H9 (cell line): Measurements from ENCODE around the gene HMGXB4. TPM values are rescaled to one million over a fixed set of nuclear protein-coding genes. Genes with fewer than 3 reads are reported as not detected.

Experiments used
- DNase-seq: peaks from one replicate; pipeline ENCODE4 v3.0.0-alpha.2; 2017
- H2AFZ ChIP-seq: one replicate; pipeline ENCODE4 v1.6.1; 2013; ENCODE audit warnings: mild to moderate bottlenecking, low read length, control low read depth, moderate library complexity
- H2AK5ac ChIP-seq: 2 replicates; pipeline ENCODE4 v1.6.1; 2013; ENCODE audit warnings: low read length, control low read depth, mixed read lengths; ENCODE audit not compliant: insufficient read length
- H2BK120ac ChIP-seq: one replicate; pipeline ENCODE4 v1.6.1; 2013; ENCODE audit warnings: low read depth, mild to moderate bottlenecking, low read length, control low read depth, inconsistent platforms; ENCODE audit not compliant: poor library complexity, severe bottlenecking
- H2BK12ac ChIP-seq: 2 replicates; pipeline ENCODE4 v1.6.1; 2013; ENCODE audit warnings: low read length, control low read depth, mixed read lengths, low read depth; ENCODE audit not compliant: insufficient read length
- H2BK15ac ChIP-seq: 2 replicates; pipeline ENCODE4 v1.6.1; 2013; ENCODE audit warnings: low read depth, low read length, control low read depth
- H2BK20ac ChIP-seq: one replicate; pipeline ENCODE4 v1.6.1; 2013; ENCODE audit warnings: low read depth, mild to moderate bottlenecking, low read length, control low read depth, inconsistent platforms; ENCODE audit not compliant: poor library complexity, severe bottlenecking
- H2BK5ac ChIP-seq: 2 replicates; pipeline ENCODE4 v1.6.1; 2013; ENCODE audit warnings: low read length, control low read depth, mixed read lengths; ENCODE audit not compliant: insufficient read length
- H3K14ac ChIP-seq: 2 replicates; pipeline ENCODE4 v1.6.1; 2013; ENCODE audit warnings: low read length, control low read depth; ENCODE audit not compliant: insufficient read depth
- H3K18ac ChIP-seq: 2 replicates; pipeline ENCODE4 v1.6.1; 2013; ENCODE audit warnings: low read depth, mild to moderate bottlenecking, mixed read lengths, low read length, control low read depth; ENCODE audit not compliant: insufficient read length
- H3K23ac ChIP-seq: 2 replicates; pipeline ENCODE4 v1.6.1; 2013; ENCODE audit warnings: low read length, control low read depth, mixed read lengths, low read depth; ENCODE audit not compliant: insufficient read length
- H3K23me2 ChIP-seq: 2 replicates; pipeline ENCODE4 v1.6.1; 2013; ENCODE audit warnings: low read depth, mild to moderate bottlenecking, mixed read lengths, low read length, control low read depth; ENCODE audit not compliant: insufficient read length, poor library complexity, severe bottlenecking
- H3K27ac ChIP-seq: 2 replicates; pipeline ENCODE4 v1.5.1; 2013; ENCODE audit warnings: low read length, control low read depth, mixed read lengths, low read depth; ENCODE audit not compliant: insufficient read length
- H3K27me3 ChIP-seq: 2 replicates; pipeline ENCODE4 v1.6.1; 2013; ENCODE audit warnings: low read length, control low read depth, inconsistent platforms; ENCODE audit not compliant: insufficient read depth
- H3K4ac ChIP-seq: 2 replicates; pipeline ENCODE4 v1.6.1; 2013; ENCODE audit warnings: low read depth, mild to moderate bottlenecking, control low read depth, inconsistent platforms, low read length, moderate library complexity
- H3K4me1 ChIP-seq: 2 replicates; pipeline ENCODE4 v1.6.1; 2013; ENCODE audit warnings: low read length, control low read depth, inconsistent platforms; ENCODE audit not compliant: insufficient read depth
- H3K4me2 ChIP-seq: 2 replicates; pipeline ENCODE4 v1.6.1; 2013; ENCODE audit warnings: low read length, control low read depth, mixed read lengths; ENCODE audit not compliant: insufficient read length, insufficient read depth
- H3K56ac ChIP-seq: 2 replicates; pipeline ENCODE4 v1.6.1; 2013; ENCODE audit warnings: low read depth, mild to moderate bottlenecking, mixed read lengths, low read length, control low read depth; ENCODE audit not compliant: insufficient read length
- H3K79me1 ChIP-seq: 2 replicates; pipeline ENCODE4 v1.6.1; 2013; ENCODE audit warnings: low read depth, mild to moderate bottlenecking, moderate library complexity, low read length, control low read depth, inconsistent platforms; ENCODE audit not compliant: insufficient read depth, poor library complexity, severe bottlenecking
- H3K79me2 ChIP-seq: 2 replicates; pipeline ENCODE4 v1.6.1; 2013; ENCODE audit warnings: low read length, control low read depth, inconsistent platforms; ENCODE audit not compliant: insufficient read depth
- H3K9ac ChIP-seq: 2 replicates; pipeline ENCODE4 v1.6.1; 2013; ENCODE audit warnings: low read length, control low read depth, mixed read lengths; ENCODE audit not compliant: insufficient read length; ENCODE audit errors: extremely low read depth
- H3K9me3 ChIP-seq: one replicate; pipeline ENCODE4 v1.6.1; 2013; ENCODE audit warnings: low read depth, low read length, inconsistent platforms; ENCODE audit not compliant: control insufficient read depth
- H3T11ph ChIP-seq: one replicate; pipeline ENCODE4 v1.6.1; 2013; ENCODE audit warnings: mild to moderate bottlenecking, low read length, control low read depth, inconsistent platforms
- H4K20me1 ChIP-seq: one replicate; pipeline ENCODE4 v1.6.1; 2013; ENCODE audit not compliant: control insufficient read depth, insufficient read length, insufficient read depth
- H4K5ac ChIP-seq: 2 replicates; pipeline ENCODE4 v1.6.1; 2013; ENCODE audit warnings: low read depth, mild to moderate bottlenecking, mixed read lengths, low read length, control low read depth; ENCODE audit not compliant: insufficient read length
- H4K8ac ChIP-seq: replicated peaks from 2 replicates; pipeline ENCODE4 v1.6.1; 2013; ENCODE audit warnings: low read length, control low read depth, mixed read lengths, low read depth; ENCODE audit not compliant: insufficient read length
- H4K91ac ChIP-seq: 2 replicates; pipeline ENCODE4 v1.6.1; 2013; ENCODE audit warnings: low read depth, mild to moderate bottlenecking, moderate library complexity, mixed read lengths, low read length, control low read depth; ENCODE audit not compliant: insufficient read length
- H3K27ac Mint-ChIP-seq, 3 experiments: 2 replicates in 2 of 3; 3 replicates in 1 of 3; pipeline ENCODE4 v1.8.0; 2020 to 2021; ENCODE audit warnings: mixed read lengths in 3 of 3, mild to moderate bottlenecking in 1 of 3, moderate library complexity in 1 of 3
- H3K27me3 Mint-ChIP-seq: 2 replicates; pipeline ENCODE4 v1.8.0; 2021; ENCODE audit warnings: low read depth, mild to moderate bottlenecking, moderate library complexity, mixed read lengths
- H3K36me3 Mint-ChIP-seq, 3 experiments: 2 replicates in 2 of 3; 3 replicates in 1 of 3; pipeline ENCODE4 v1.8.0; 2020 to 2021; ENCODE audit warnings: low read depth in 3 of 3, mixed read lengths in 3 of 3; ENCODE audit not compliant: insufficient read depth in 1 of 3
- H3K4me1 Mint-ChIP-seq, 2 experiments: 2 replicates each; pipeline ENCODE4 v1.8.0; 2020; ENCODE audit warnings: mixed read lengths in 2 of 2
- H3K4me3 Mint-ChIP-seq, 2 experiments: 2 replicates in 1 of 2; 3 replicates in 1 of 2; pipeline ENCODE4 v1.8.0; 2020 to 2021; ENCODE audit warnings: mild to moderate bottlenecking in 2 of 2, mixed read lengths in 2 of 2, moderate library complexity in 1 of 2
- H3K9me3 Mint-ChIP-seq, 2 experiments: 2 replicates in 1 of 2; 3 replicates in 1 of 2; pipeline ENCODE4 v1.8.0; 2020; ENCODE audit warnings: mild to moderate bottlenecking in 2 of 2, mixed read lengths in 2 of 2, moderate library complexity in 1 of 2
- WGBS: extraction: QIAGEN DNeasy Blood & Tissue Kit; methylation state at CpG from one replicate; pipeline ENCODE4 v1.1.7; 2013; ENCODE audit warnings: missing lambda C conversion rate, low lambda C conversion rate, mixed read lengths; ENCODE audit not compliant: insufficient read length; ENCODE audit errors: extremely low coverage; 5-methylcytosine and 5-hydroxymethylcytosine counted together
- total RNA-seq: library from RNA; stranded (reverse); gene quantifications from 2 replicates; pipeline ENCODE4 v1.2.1, GENCODE V29; 2021
- TF ChIP-seq, protein P1 (sequence below): fragments of 200-600 bp; sonication (generic); conservative IDR thresholded peaks from 3 replicates; pipeline ENCODE4 v1.8.0; 2021; ENCODE audit warnings: antibody characterized with exemption, mild to moderate bottlenecking

Gene HMGXB4
- total RNA-seq, 1 experiment from 2014 or later, result 33.5 TPM

- Histone ChIP-seq H3K9ac (no peak overlapping the region), H3K27me3 (no peaks in the 10 kb centered on the region), H3K14ac (no peak overlapping the region), H3K4me2 (no peak overlapping the region), H2BK120ac (no peak overlapping the region), H2BK20ac (no peak overlapping the region), H3K4ac (no peak overlapping the region), H3K23me2 (no peaks in the 10 kb centered on the region), H4K91ac (no peak overlapping the region), H3K27ac (no peak overlapping the region), H3K18ac (no peak overlapping the region), H3T11ph (no peak overlapping the region), H2AK5ac (no peak overlapping the region), H3K9me3 (no peaks in the 10 kb centered on the region), H4K8ac (no peak overlapping the region), H4K5ac (no peak overlapping the region), H3K4me1 (no peaks in the 10 kb centered on the region), H3K79me1 (peaks cover 4% of the 10 kb centered on the region), H4K20me1 (no peaks in the 10 kb centered on the region), H2BK15ac (no peak overlapping the region), H3K23ac (no peak overlapping the region), H3K56ac (no peak overlapping the region), H3K79me2 (no peaks in the 10 kb centered on the region), H2BK5ac (no peak overlapping the region), H2BK12ac (no peak overlapping the region), H2AFZ (no peak overlapping the region)
- WGBS, result 100% methylated on average over 1 of the region's 3 CpGs
- peaks cover 0 to 1% of the 10 kb centered on the region in 2 experiments; a peak in 1 of 5 replicates for H3K9me3 Mint-ChIP-seq
- no peak overlapping the region for H3K4me3 Mint-ChIP-seq
- no peak overlapping the region for H3K27ac Mint-ChIP-seq
- H3K36me3 Mint-ChIP-seq, result peaks cover 58 to 90% (median 89%) of the 10 kb centered on the region in 3 experiments
- TF ChIP-seq, protein P1, sequence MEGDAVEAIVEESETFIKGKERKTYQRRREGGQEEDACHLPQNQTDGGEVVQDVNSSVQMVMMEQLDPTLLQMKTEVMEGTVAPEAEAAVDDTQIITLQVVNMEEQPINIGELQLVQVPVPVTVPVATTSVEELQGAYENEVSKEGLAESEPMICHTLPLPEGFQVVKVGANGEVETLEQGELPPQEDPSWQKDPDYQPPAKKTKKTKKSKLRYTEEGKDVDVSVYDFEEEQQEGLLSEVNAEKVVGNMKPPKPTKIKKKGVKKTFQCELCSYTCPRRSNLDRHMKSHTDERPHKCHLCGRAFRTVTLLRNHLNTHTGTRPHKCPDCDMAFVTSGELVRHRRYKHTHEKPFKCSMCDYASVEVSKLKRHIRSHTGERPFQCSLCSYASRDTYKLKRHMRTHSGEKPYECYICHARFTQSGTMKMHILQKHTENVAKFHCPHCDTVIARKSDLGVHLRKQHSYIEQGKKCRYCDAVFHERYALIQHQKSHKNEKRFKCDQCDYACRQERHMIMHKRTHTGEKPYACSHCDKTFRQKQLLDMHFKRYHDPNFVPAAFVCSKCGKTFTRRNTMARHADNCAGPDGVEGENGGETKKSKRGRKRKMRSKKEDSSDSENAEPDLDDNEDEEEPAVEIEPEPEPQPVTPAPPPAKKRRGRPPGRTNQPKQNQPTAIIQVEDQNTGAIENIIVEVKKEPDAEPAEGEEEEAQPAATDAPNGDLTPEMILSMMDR, result no peak
- DNase-seq, result no peak
- H3K27me3 Mint-ChIP-seq, result no peaks in the 10 kb centered on the region
- no peaks in the 10 kb centered on the region for H3K4me1 Mint-ChIP-seq
These were observed 12.3 kb downstream of the HMGXB4 start for GRCh38 chr22:35269630-35270029.
